ENCODE measurements around the gene IMPDH1. TPM values are rescaled to one million over a fixed set of nuclear protein-coding genes. Genes with fewer than 3 reads are reported as not detected.

The IMPDH1 gene
- total and polyA plus RNA-seq, 9 of the 15 experiments (the other 6 are each of a cell fraction or from before 2014, with no cell fraction given) = 0.80 to 118 (median 64.3) TPM

DNA sequence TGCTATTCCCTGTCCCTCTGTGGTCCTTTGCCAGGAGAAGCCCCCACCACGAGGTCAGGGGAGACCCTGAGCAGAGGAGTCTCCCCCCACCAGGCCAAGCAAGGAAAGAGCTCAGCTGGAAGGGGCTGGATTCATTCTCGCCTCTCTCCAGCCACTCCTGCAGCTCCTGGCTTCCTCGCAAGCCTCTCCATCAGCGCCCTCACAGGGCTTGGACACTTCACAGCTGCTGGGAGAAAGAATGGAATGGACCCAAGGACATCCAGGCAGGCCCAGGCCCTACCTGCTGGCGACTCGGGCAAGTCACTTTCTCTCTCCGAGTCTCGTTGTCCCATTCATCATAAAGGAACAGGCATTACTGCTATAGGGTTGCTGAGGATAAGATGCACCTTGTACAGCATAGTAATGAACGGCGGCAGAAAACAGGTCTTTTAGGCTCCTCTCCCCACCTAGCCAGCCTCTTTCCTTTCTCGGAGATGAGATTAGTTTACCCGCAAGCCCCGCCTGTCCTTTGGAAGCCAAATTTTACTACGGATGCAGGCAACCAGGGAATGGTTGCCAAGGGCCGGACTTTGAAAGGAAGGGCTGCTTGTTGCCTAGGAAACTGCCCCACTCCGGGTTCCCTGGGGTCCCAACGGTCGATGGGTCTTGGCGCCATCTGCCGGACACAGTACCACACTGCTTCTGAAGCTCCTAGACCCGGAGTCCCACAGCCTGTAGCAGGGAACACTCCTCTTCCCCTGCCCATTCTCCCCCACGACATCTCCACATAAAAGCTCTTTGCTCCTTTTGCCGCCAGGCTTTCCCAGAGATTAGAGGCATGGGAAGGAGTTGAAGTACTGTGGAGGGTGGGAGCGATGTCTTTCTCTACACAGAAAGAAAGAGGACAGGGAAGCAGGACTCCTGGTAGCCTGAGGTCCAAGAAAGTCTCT, 22.3 kb downstream of the IMPDH1 start (continued):
- TF ChIP-seq IRF1 (CRISPR knock-in tag; IDR thresholded peaks at IDR 0.05; ENCODE audit: borderline replicate concordance) (no peak), CC2D1A (IDR thresholded peaks at IDR 0.05) (peak; percentile 60; the same call in 1 of the 2 replicates), E2F5 (CRISPR knock-in tag; IDR thresholded peaks at IDR 0.05) (0 out of 2 replicates have a peak, but pooled peaks have one; percentile 8), LCOR (CRISPR knock-in tag; IDR thresholded peaks at IDR 0.05) (peak; percentile 36; the same call in 1 of the 2 replicates), MCM3 (IDR thresholded peaks at IDR 0.05) (no peak), KLF16 (IDR thresholded peaks at IDR 0.05) (0 out of 2 replicates have a peak, but pooled peaks have one; percentile 51), NR1H2 (CRISPR knock-in tag; IDR thresholded peaks at IDR 0.05) (no peak), FOXJ2 (tag; IDR thresholded peaks at IDR 0.05) (no peak), PHB2 (IDR thresholded peaks at IDR 0.05; ENCODE audit: low read depth) (no peak), RAD21 (CRISPR knock-in tag; conservative IDR thresholded peaks at IDR 0.05 in 1 of 2, IDR thresholded peaks at IDR 0.05 in 1 of 2) (peak; percentile 92 to 93), RFX1 (IDR thresholded peaks at IDR 0.05) (peak; percentile 94), SRSF7 (optimal IDR thresholded peaks at IDR 0.05; ENCODE audit: low read depth, low read length) (no peak), SRSF3 (IDR thresholded peaks at IDR 0.05; ENCODE audit: insufficient read depth, low read length) (no peak), NR2C2 (CRISPR knock-in tag; IDR thresholded peaks at IDR 0.05) (0 out of 2 replicates have a peak, but pooled peaks have one; percentile 43), NR2C2 (tag; IDR thresholded peaks at IDR 0.05) (no peak)
- TF ChIP-seq, protein P1, sequence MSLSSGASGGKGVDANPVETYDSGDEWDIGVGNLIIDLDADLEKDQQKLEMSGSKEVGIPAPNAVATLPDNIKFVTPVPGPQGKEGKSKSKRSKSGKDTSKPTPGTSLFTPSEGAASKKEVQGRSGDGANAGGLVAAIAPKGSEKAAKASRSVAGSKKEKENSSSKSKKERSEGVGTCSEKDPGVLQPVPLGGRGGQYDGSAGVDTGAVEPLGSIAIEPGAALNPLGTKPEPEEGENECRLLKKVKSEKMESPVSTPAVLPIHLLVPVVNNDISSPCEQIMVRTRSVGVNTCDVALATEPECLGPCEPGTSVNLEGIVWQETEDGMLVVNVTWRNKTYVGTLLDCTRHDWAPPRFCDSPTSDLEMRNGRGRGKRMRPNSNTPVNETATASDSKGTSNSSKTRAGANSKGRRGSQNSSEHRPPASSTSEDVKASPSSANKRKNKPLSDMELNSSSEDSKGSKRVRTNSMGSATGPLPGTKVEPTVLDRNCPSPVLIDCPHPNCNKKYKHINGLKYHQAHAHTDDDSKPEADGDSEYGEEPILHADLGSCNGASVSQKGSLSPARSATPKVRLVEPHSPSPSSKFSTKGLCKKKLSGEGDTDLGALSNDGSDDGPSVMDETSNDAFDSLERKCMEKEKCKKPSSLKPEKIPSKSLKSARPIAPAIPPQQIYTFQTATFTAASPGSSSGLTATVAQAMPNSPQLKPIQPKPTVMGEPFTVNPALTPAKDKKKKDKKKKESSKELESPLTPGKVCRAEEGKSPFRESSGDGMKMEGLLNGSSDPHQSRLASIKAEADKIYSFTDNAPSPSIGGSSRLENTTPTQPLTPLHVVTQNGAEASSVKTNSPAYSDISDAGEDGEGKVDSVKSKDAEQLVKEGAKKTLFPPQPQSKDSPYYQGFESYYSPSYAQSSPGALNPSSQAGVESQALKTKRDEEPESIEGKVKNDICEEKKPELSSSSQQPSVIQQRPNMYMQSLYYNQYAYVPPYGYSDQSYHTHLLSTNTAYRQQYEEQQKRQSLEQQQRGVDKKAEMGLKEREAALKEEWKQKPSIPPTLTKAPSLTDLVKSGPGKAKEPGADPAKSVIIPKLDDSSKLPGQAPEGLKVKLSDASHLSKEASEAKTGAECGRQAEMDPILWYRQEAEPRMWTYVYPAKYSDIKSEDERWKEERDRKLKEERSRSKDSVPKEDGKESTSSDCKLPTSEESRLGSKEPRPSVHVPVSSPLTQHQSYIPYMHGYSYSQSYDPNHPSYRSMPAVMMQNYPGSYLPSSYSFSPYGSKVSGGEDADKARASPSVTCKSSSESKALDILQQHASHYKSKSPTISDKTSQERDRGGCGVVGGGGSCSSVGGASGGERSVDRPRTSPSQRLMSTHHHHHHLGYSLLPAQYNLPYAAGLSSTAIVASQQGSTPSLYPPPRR (CRISPR knock-in tag; IDR thresholded peaks at IDR 0.05; ENCODE audit: borderline replicate concordance) = peak; percentile 50; the same call in 1 of the 2 replicates
- TF ChIP-seq, protein P2, sequence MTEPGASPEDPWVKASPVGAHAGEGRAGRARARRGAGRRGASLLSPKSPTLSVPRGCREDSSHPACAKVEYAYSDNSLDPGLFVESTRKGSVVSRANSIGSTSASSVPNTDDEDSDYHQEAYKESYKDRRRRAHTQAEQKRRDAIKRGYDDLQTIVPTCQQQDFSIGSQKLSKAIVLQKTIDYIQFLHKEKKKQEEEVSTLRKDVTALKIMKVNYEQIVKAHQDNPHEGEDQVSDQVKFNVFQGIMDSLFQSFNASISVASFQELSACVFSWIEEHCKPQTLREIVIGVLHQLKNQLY (CRISPR knock-in tag; conservative IDR thresholded peaks at IDR 0.05) = 0 out of 4 replicates have a peak, but pooled peaks of 1 of the 2 experiments have one; percentile 10
- TF ChIP-seq, protein P3, sequence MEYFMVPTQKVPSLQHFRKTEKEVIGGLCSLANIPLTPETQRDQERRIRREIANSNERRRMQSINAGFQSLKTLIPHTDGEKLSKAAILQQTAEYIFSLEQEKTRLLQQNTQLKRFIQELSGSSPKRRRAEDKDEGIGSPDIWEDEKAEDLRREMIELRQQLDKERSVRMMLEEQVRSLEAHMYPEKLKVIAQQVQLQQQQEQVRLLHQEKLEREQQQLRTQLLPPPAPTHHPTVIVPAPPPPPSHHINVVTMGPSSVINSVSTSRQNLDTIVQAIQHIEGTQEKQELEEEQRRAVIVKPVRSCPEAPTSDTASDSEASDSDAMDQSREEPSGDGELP (CRISPR knock-in tag; IDR thresholded peaks at IDR 0.05; ENCODE audit: borderline replicate concordance) = peak; percentile 58
